ENCODE data around the gene MAPT.

MAPT gene

GRCh38 chr17:45977976-45978626 is 83.7 kb downstream of the MAPT start:
- H3K9ac ChIP-seq (ENCODE audit: low read length) = no peak overlapping the region

GRCh38 chr17:45979137-45979536 is 84.8 kb downstream of the MAPT start:
- H3K36me3 ChIP-seq (ENCODE audit: control insufficient read depth, low read depth, low read length) = no peaks in the 10 kb centered on the region

More at GRCh38 chr17:45977976-45978626, 83.7 kb downstream of the MAPT start:
- Histone ChIP-seq H3K36me3 (ENCODE audit: control insufficient read depth, low read depth, low read length) (no peaks in the 10 kb centered on the region), H3K9me3 (ENCODE audit: control insufficient read depth, low read depth, low read length) (no peaks in the 10 kb centered on the region), H3K4me1 (ENCODE audit: control insufficient read depth, low read depth, low read length) (no peaks in the 10 kb centered on the region), H3K4me3 (ENCODE audit: low read length) (no peak overlapping the region), H3K27me3 (ENCODE audit: control insufficient read depth, insufficient read depth, low read length) (no peaks in the 10 kb centered on the region), H3K27ac (ENCODE audit: low read length) (no peak overlapping the region)

GRCh38 chr17:45980855-45981254 is 86.5 kb downstream of the MAPT start:
- H3K4me1 ChIP-seq (ENCODE audit: control insufficient read depth, low read depth, low read length) = no peaks in the 10 kb centered on the region
- H3K9ac ChIP-seq (ENCODE audit: low read length) = no peak overlapping the region
- no peaks in the 10 kb centered on the region for H3K36me3 ChIP-seq (ENCODE audit: control insufficient read depth, low read depth, low read length)
- H3K27me3 ChIP-seq (ENCODE audit: control insufficient read depth, insufficient read depth, low read length) = no peaks in the 10 kb centered on the region
- H3K27ac ChIP-seq (ENCODE audit: low read length) = no peak overlapping the region
- no peak overlapping the region for H3K4me3 ChIP-seq (ENCODE audit: low read length)
- H3K9me3 ChIP-seq (ENCODE audit: control insufficient read depth, low read depth, low read length) = no peaks in the 10 kb centered on the region

More at GRCh38 chr17:45979137-45979536, 84.8 kb downstream of the MAPT start:
- H3K9ac ChIP-seq (ENCODE audit: low read length) = no peak overlapping the region
- no peaks in the 10 kb centered on the region for H3K4me1 ChIP-seq (ENCODE audit: control insufficient read depth, low read depth, low read length)
- H3K4me3 ChIP-seq (ENCODE audit: low read length) = no peak overlapping the region
- no peak overlapping the region for H3K27ac ChIP-seq (ENCODE audit: low read length)
- no peaks in the 10 kb centered on the region for H3K9me3 ChIP-seq (ENCODE audit: control insufficient read depth, low read depth, low read length)
- H3K27me3 ChIP-seq (ENCODE audit: control insufficient read depth, insufficient read depth, low read length) = no peaks in the 10 kb centered on the region

GRCh38 chr17:45981306-45981705 is 87.0 kb downstream of the MAPT start:
- Histone ChIP-seq H3K9me3 (ENCODE audit: control insufficient read depth, low read depth, low read length) (no peaks in the 10 kb centered on the region), H3K27me3 (ENCODE audit: control insufficient read depth, insufficient read depth, low read length) (no peaks in the 10 kb centered on the region), H3K4me3 (ENCODE audit: low read length) (no peak overlapping the region), H3K36me3 (ENCODE audit: control insufficient read depth, low read depth, low read length) (no peaks in the 10 kb centered on the region), H3K9ac (ENCODE audit: low read length) (no peak overlapping the region), H3K27ac (ENCODE audit: low read length) (no peak overlapping the region), H3K4me1 (ENCODE audit: control insufficient read depth, low read depth, low read length) (no peaks in the 10 kb centered on the region)

GRCh38 chr17:45982791-45983613 is 88.6 kb downstream of the MAPT start:
- Histone ChIP-seq H3K9me3 (ENCODE audit: control insufficient read depth, low read depth, low read length) (no peaks in the 10 kb centered on the region), H3K36me3 (ENCODE audit: control insufficient read depth, low read depth, low read length) (no peaks in the 10 kb centered on the region), H3K27me3 (ENCODE audit: control insufficient read depth, insufficient read depth, low read length) (no peaks in the 10 kb centered on the region), H3K4me1 (ENCODE audit: control insufficient read depth, low read depth, low read length) (no peaks in the 10 kb centered on the region), H3K4me3 (ENCODE audit: low read length) (no peak overlapping the region), H3K27ac (ENCODE audit: low read length) (no peak overlapping the region), H3K9ac (ENCODE audit: low read length) (no peak overlapping the region)

GRCh38 chr17:45983614-45984310 is 89.4 kb downstream of the MAPT start:
- Histone ChIP-seq H3K27ac (ENCODE audit: low read length) (no peak overlapping the region), H3K4me1 (ENCODE audit: control insufficient read depth, low read depth, low read length) (no peaks in the 10 kb centered on the region), H3K36me3 (ENCODE audit: control insufficient read depth, low read depth, low read length) (no peaks in the 10 kb centered on the region), H3K9me3 (ENCODE audit: control insufficient read depth, low read depth, low read length) (no peaks in the 10 kb centered on the region), H3K4me3 (ENCODE audit: low read length) (no peak overlapping the region), H3K9ac (ENCODE audit: low read length) (no peak overlapping the region), H3K27me3 (ENCODE audit: control insufficient read depth, insufficient read depth, low read length) (no peaks in the 10 kb centered on the region)

- no peak overlapping the region for H3K27ac ChIP-seq (ENCODE audit: low read length)
- H3K27me3 ChIP-seq (ENCODE audit: control insufficient read depth, insufficient read depth, low read length) = no peaks in the 10 kb centered on the region
- no peak overlapping the region for H3K4me3 ChIP-seq (ENCODE audit: low read length)
- H3K9ac ChIP-seq (ENCODE audit: low read length) = no peak overlapping the region
- H3K36me3 ChIP-seq (ENCODE audit: control insufficient read depth, low read depth, low read length) = no peaks in the 10 kb centered on the region
- no peaks in the 10 kb centered on the region for H3K9me3 ChIP-seq (ENCODE audit: control insufficient read depth, low read depth, low read length)
- H3K4me1 ChIP-seq (ENCODE audit: control insufficient read depth, low read depth, low read length) = no peaks in the 10 kb centered on the region
These were observed 90.0 kb downstream of the MAPT start for GRCh38 chr17:45984368-45984767.

GRCh38 chr17:45985447-45985846 is 91.1 kb downstream of the MAPT start:
- no peaks in the 10 kb centered on the region for H3K36me3 ChIP-seq (ENCODE audit: control insufficient read depth, low read depth, low read length)
- H3K4me3 ChIP-seq (ENCODE audit: low read length) = no peak overlapping the region
- no peak overlapping the region for H3K27ac ChIP-seq (ENCODE audit: low read length)
- no peaks in the 10 kb centered on the region for H3K4me1 ChIP-seq (ENCODE audit: control insufficient read depth, low read depth, low read length)
- no peak overlapping the region for H3K9ac ChIP-seq (ENCODE audit: low read length)
- H3K9me3 ChIP-seq (ENCODE audit: control insufficient read depth, low read depth, low read length) = no peaks in the 10 kb centered on the region
- H3K27me3 ChIP-seq (ENCODE audit: control insufficient read depth, insufficient read depth, low read length) = no peaks in the 10 kb centered on the region

- Histone ChIP-seq H3K9ac (ENCODE audit: low read length) (no peak overlapping the region), H3K4me3 (ENCODE audit: low read length) (no peak overlapping the region), H3K27me3 (ENCODE audit: control insufficient read depth, insufficient read depth, low read length) (no peaks in the 10 kb centered on the region), H3K27ac (ENCODE audit: low read length) (no peak overlapping the region), H3K9me3 (ENCODE audit: control insufficient read depth, low read depth, low read length) (no peaks in the 10 kb centered on the region), H3K4me1 (ENCODE audit: control insufficient read depth, low read depth, low read length) (no peaks in the 10 kb centered on the region), H3K36me3 (ENCODE audit: control insufficient read depth, low read depth, low read length) (no peaks in the 10 kb centered on the region)
These were observed 91.7 kb downstream of the MAPT start for GRCh38 chr17:45986056-45986455.

GRCh38 chr17:45987706-45988105 is 93.4 kb downstream of the MAPT start:
- Histone ChIP-seq H3K27me3 (ENCODE audit: control insufficient read depth, insufficient read depth, low read length) (no peaks in the 10 kb centered on the region), H3K27ac (ENCODE audit: low read length) (no peak overlapping the region), H3K4me3 (ENCODE audit: low read length) (no peak overlapping the region), H3K36me3 (ENCODE audit: control insufficient read depth, low read depth, low read length) (no peaks in the 10 kb centered on the region), H3K4me1 (ENCODE audit: control insufficient read depth, low read depth, low read length) (no peaks in the 10 kb centered on the region), H3K9me3 (ENCODE audit: control insufficient read depth, low read depth, low read length) (no peaks in the 10 kb centered on the region), H3K9ac (ENCODE audit: low read length) (no peak overlapping the region)

- H3K36me3 ChIP-seq (ENCODE audit: control insufficient read depth, low read depth, low read length) = no peaks in the 10 kb centered on the region
- no peak overlapping the region for H3K9ac ChIP-seq (ENCODE audit: low read length)
- no peaks in the 10 kb centered on the region for H3K9me3 ChIP-seq (ENCODE audit: control insufficient read depth, low read depth, low read length)
- H3K27ac ChIP-seq (ENCODE audit: low read length) = no peak overlapping the region
- H3K4me3 ChIP-seq (ENCODE audit: low read length) = no peak overlapping the region
- peaks cover 5% of the 10 kb centered on the region for H3K4me1 ChIP-seq (ENCODE audit: control insufficient read depth, low read depth, low read length)
- no peaks in the 10 kb centered on the region for H3K27me3 ChIP-seq (ENCODE audit: control insufficient read depth, insufficient read depth, low read length)
These were observed 95.4 kb downstream of the MAPT start for GRCh38 chr17:45989759-45990158.
